Brain microvascular endothelial cell (primary cell): ENCODE data around the gene TASOR.
A peak's percentile ranks its signal among the peaks of the same experiment; 100 is the strongest.
"Not testable (repeated sequence)": the region's sequence is repeated elsewhere in the genome, so short reads cannot be mapped to it uniquely, and the experiment has no call there.

Experiments
- DNase-seq: peaks from one replicate; pipeline ENCODE4 v3.0.0-alpha.2; 2020
- H3K27ac ChIP-seq: fragments of 250-450 bp; sonication (Bioruptor Pico); 2 replicates; pipeline ENCODE4 v1.5.1; 2020; ENCODE audit warnings: mild to moderate bottlenecking, moderate library complexity
- H3K27me3 ChIP-seq: fragments of 250-450 bp; sonication (Bioruptor Pico); replicated peaks from 2 replicates; pipeline ENCODE4 v1.5.1; 2020; ENCODE audit warnings: mild to moderate bottlenecking
- H3K36me3 ChIP-seq: fragments of 250-450 bp; sonication (Bioruptor Pico); replicated peaks from 2 replicates; pipeline ENCODE4 v1.5.1; 2020; ENCODE audit warnings: mild to moderate bottlenecking
- H3K4me3 ChIP-seq: 2 replicates; pipeline ENCODE4 v1.5.1; 2011; ENCODE audit warnings: low read depth, mild to moderate bottlenecking, control low read depth, low read length, moderate library complexity
- CTCF ChIP-seq: IDR thresholded peaks from 2 replicates; pipeline ENCODE4 v1.5.1; 2011; ENCODE audit warnings: low read depth, mild to moderate bottlenecking, moderate library complexity, low read length, control low read depth, inconsistent platforms; ENCODE audit errors: missing control alignments
- in situ Hi-C: cut with HindIII; loops from 2 replicates; pipeline ENCODE4 v1.10.0; 2017; ENCODE audit warnings: low sequenced_read_pairs, low pct_ligation_motif_present

Gene TASOR

GRCh38 chr3:56683122-56683817, at the start of gene TASOR:
TASOR (minus strand) TSS chr3:56683265; CDS start chr3:56683006, 259 bp downstream.
- in situ Hi-C loops, result no loop called here
- Histone ChIP-seq H3K27me3 (no peaks in the 10 kb centered on the region), H3K36me3 (no peaks in the 10 kb centered on the region), H3K4me3 (peak within 1 kb of the TSS; percentile 77), H3K27ac (peak within 1 kb of the TSS; percentile 97)
- no peak for TF ChIP-seq CTCF
- DNase-seq, result peak; percentile 51

GRCh38 chr3:56732109-56732508, 49.0 kb upstream of the TASOR start:
- Histone ChIP-seq H3K27ac (no peak overlapping the region), H3K36me3 (no peaks in the 10 kb centered on the region), H3K27me3 (no peaks in the 10 kb centered on the region), H3K4me3 (no peak overlapping the region)
- in situ Hi-C loops, result no loop called here
- TF ChIP-seq CTCF, result no peak
- no peak for DNase-seq

- no peak overlapping the region for H3K27ac ChIP-seq
- DNase-seq, result no peak
These were observed 42.1 kb upstream of the TASOR start for GRCh38 chr3:56725175-56725574.

GRCh38 chr3:56724676-56725075, 41.6 kb upstream of the TASOR start:
- H3K36me3 ChIP-seq, result no peaks in the 10 kb centered on the region
- no peak overlapping the region for H3K27ac ChIP-seq

More at GRCh38 chr3:56725175-56725574, 42.1 kb upstream of the TASOR start:
- no peak for TF ChIP-seq CTCF
- Histone ChIP-seq H3K36me3 (no peaks in the 10 kb centered on the region), H3K27me3 (no peaks in the 10 kb centered on the region), H3K4me3 (no peak overlapping the region)
- in situ Hi-C loops, result no loop called here

GRCh38 chr3:56720849-56721248, 37.8 kb upstream of the TASOR start:
- H3K36me3 ChIP-seq, result no peaks in the 10 kb centered on the region
- in situ Hi-C loops, result loop anchor here (25.0 kb wide), 1 partner anchor 266 kb away; no protein-coding TSS in a partner anchor
- H3K4me3 ChIP-seq, result no peak overlapping the region
- no peak overlapping the region for H3K27ac ChIP-seq
- no peak for DNase-seq
- no peak for TF ChIP-seq CTCF
- no peaks in the 10 kb centered on the region for H3K27me3 ChIP-seq

More at GRCh38 chr3:56724676-56725075, 41.6 kb upstream of the TASOR start:
- in situ Hi-C loops, result loop anchor here (25.0 kb wide), 1 partner anchor 263 kb away; no protein-coding TSS in a partner anchor
- no peak for TF ChIP-seq CTCF
- no peaks in the 10 kb centered on the region for H3K27me3 ChIP-seq
- no peak overlapping the region for H3K4me3 ChIP-seq
- DNase-seq, result no peak

GRCh38 chr3:56718809-56719208, 35.7 kb upstream of the TASOR start:
- not testable (repeated sequence) for H3K27me3 ChIP-seq, H3K36me3 ChIP-seq, DNase-seq, H3K27ac ChIP-seq, H3K4me3 ChIP-seq
- in situ Hi-C loops, result loop anchor here (25.0 kb wide), 1 partner anchor 268 kb away; no protein-coding TSS in a partner anchor
